Measurements from ENCODE around the gene SLC4A7. TPM values are rescaled to one million over a fixed set of nuclear protein-coding genes. Genes with fewer than 3 reads are reported as not detected.
A peak's percentile ranks its signal among the peaks of the same experiment; 100 is the strongest.

Gene SLC4A7
- polyA plus RNA-seq, 1 donor (not counting 4 experiments of a cell fraction or from before 2014, with no cell fraction given): 28.5 TPM

DNA sequence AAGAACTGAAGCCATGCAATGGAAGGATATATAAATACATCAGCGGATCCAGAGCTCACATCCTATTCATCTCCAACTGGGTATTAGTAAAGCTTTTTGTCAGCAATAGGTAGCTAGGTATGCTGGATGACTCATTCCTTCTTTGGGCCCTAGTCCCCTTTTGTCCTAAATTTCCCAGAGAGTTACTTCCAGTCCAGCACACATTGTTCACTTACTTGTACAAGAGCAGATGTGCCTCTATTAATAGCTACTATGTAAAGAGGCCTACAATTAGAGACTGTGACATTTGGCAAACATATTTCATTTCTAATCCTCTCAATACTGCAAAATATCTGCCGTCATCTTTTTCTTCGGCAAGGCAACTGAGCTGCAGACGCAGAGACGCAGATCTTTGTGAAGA lies 1.7 kb upstream of the SLC4A7 start:
- Histone ChIP-seq H3K4me2 (ENCODE audit: control insufficient read depth, extremely low read depth, insufficient read depth, low read depth, low read length) (no peak overlapping the region), H2AFZ (ENCODE audit: control insufficient read depth, low read length) (no peak overlapping the region), H3K9ac (ENCODE audit: control insufficient read depth, extremely low read depth, insufficient read depth, low read length) (no peak overlapping the region), H3K9me3 (ENCODE audit: control insufficient read depth, low read depth, low read length) (no peaks in the 10 kb centered on the region), H3K27me3 (ENCODE audit: control insufficient read depth, extremely low read depth, insufficient read depth, low read length) (no peaks in the 10 kb centered on the region), H3K4me1 (ENCODE audit: control insufficient read depth, extremely low read depth, insufficient read depth, low read length) (peaks cover 5% of the 10 kb centered on the region), H3K27ac (ENCODE audit: control insufficient read depth, insufficient read depth, low read length) (no peak overlapping the region), H3K4me3 (ENCODE audit: control insufficient read depth in 2 of 3, extremely low read depth in 1 of 3, insufficient read depth in 2 of 3, low read depth in 1 of 3, low read length in 3 of 3) (no peak overlapping the region), H3K9me1 (ENCODE audit: control insufficient read depth, extremely low read depth, insufficient read depth, low read length) (no peaks in the 10 kb centered on the region), H3K36me3 (ENCODE audit: control insufficient read depth in 2 of 2, extremely low read depth in 1 of 2, insufficient read depth in 2 of 2, low read length in 2 of 2) (no peaks in the 10 kb centered on the region), H4K20me1 (ENCODE audit: control insufficient read depth, extremely low read depth, insufficient read depth, low read length) (no peaks in the 10 kb centered on the region), H3K79me2 (ENCODE audit: control insufficient read depth, insufficient read depth, low read length) (peaks cover 32% of the 10 kb centered on the region)
- DNase-seq (ENCODE audit: low read depth, low spot score) (no peak), FAIRE-seq (no peak)
- dilution Hi-C loops (cut with MboI; ENCODE audit: extremely low pct_ligation_motif_present, low sequenced_read_pairs): no loop called here
- no peak for TF ChIP-seq EZH2 (IDR thresholded peaks at IDR 0.05; ENCODE audit: low read length)
- TF ChIP-seq, protein P1, sequence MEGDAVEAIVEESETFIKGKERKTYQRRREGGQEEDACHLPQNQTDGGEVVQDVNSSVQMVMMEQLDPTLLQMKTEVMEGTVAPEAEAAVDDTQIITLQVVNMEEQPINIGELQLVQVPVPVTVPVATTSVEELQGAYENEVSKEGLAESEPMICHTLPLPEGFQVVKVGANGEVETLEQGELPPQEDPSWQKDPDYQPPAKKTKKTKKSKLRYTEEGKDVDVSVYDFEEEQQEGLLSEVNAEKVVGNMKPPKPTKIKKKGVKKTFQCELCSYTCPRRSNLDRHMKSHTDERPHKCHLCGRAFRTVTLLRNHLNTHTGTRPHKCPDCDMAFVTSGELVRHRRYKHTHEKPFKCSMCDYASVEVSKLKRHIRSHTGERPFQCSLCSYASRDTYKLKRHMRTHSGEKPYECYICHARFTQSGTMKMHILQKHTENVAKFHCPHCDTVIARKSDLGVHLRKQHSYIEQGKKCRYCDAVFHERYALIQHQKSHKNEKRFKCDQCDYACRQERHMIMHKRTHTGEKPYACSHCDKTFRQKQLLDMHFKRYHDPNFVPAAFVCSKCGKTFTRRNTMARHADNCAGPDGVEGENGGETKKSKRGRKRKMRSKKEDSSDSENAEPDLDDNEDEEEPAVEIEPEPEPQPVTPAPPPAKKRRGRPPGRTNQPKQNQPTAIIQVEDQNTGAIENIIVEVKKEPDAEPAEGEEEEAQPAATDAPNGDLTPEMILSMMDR (optimal IDR thresholded peaks at IDR 0.05 in 1 of 3, IDR thresholded peaks at IDR 0.05 in 1 of 3, conservative IDR thresholded peaks at IDR 0.05 in 1 of 3; ENCODE audit: extremely low read depth in 1 of 3, insufficient read depth in 2 of 3, low read length in 3 of 3): no peak

GRCh38 chr3:27483117-27484014 lies 818 bp downstream of the SLC4A7 start:
- FAIRE-seq: no peak
- no peak for DNase-seq (ENCODE audit: low read depth, low spot score)
- no peak for TF ChIP-seq EZH2 (IDR thresholded peaks at IDR 0.05; ENCODE audit: low read length)
- TF ChIP-seq, protein P1 (optimal IDR thresholded peaks at IDR 0.05 in 1 of 3, IDR thresholded peaks at IDR 0.05 in 1 of 3, conservative IDR thresholded peaks at IDR 0.05 in 1 of 3; ENCODE audit: extremely low read depth in 1 of 3, insufficient read depth in 2 of 3, low read length in 3 of 3): no peak
- Histone ChIP-seq H3K36me3 (ENCODE audit: control insufficient read depth in 2 of 2, extremely low read depth in 1 of 2, insufficient read depth in 2 of 2, low read length in 2 of 2) (no peaks in the 10 kb centered on the region), H3K9me1 (ENCODE audit: control insufficient read depth, extremely low read depth, insufficient read depth, low read length) (no peaks in the 10 kb centered on the region), H3K9me3 (ENCODE audit: control insufficient read depth, low read depth, low read length) (no peaks in the 10 kb centered on the region), H3K27ac (ENCODE audit: control insufficient read depth, insufficient read depth, low read length) (peak overlapping the region; percentile 62), H4K20me1 (ENCODE audit: control insufficient read depth, extremely low read depth, insufficient read depth, low read length) (no peaks in the 10 kb centered on the region), H3K4me1 (ENCODE audit: control insufficient read depth, extremely low read depth, insufficient read depth, low read length) (peaks cover 12% of the 10 kb centered on the region), H3K4me3 (ENCODE audit: control insufficient read depth in 2 of 3, extremely low read depth in 1 of 3, insufficient read depth in 2 of 3, low read depth in 1 of 3, low read length in 3 of 3) (peak overlapping the region; percentile 55 to 99 (median 93)), H3K9ac (ENCODE audit: control insufficient read depth, extremely low read depth, insufficient read depth, low read length) (peak overlapping the region; percentile 88), H2AFZ (ENCODE audit: control insufficient read depth, low read length) (peak overlapping the region; percentile 91), H3K27me3 (ENCODE audit: control insufficient read depth, extremely low read depth, insufficient read depth, low read length) (no peaks in the 10 kb centered on the region), H3K79me2 (ENCODE audit: control insufficient read depth, insufficient read depth, low read length) (peaks cover 57% of the 10 kb centered on the region), H3K4me2 (ENCODE audit: control insufficient read depth, extremely low read depth, insufficient read depth, low read depth, low read length) (peak overlapping the region; percentile 79)
- dilution Hi-C loops (cut with MboI; ENCODE audit: extremely low pct_ligation_motif_present, low sequenced_read_pairs): no loop called here

All from keratinocyte (primary cell).